Heart left ventricle (tissue), 13 donors: ENCODE measurements around the gene OASL.

Experiments used
- CTCF ChIP-seq, 12 donors: fragments of 200-600 bp; sonication (generic) in 4 of 12; IDR thresholded peaks; one replicate each; pipeline versions ENCODE4 v1.5.0 to v1.8.0; 2018 to 2022; ENCODE audit warnings: antibody characterized with exemption in 12 of 12, mild to moderate bottlenecking in 5 of 12
- POLR2A ChIP-seq, 2 donors: fragments of 450-650 bp; IDR thresholded peaks; one replicate each; pipeline ENCODE4 v1.6.1; 2017; ENCODE audit warnings: antibody characterized with exemption in 2 of 2, mild to moderate bottlenecking in 2 of 2, moderate library complexity in 2 of 2
- donor health status: ischemic (EF 13 %, LVEDD 7.1; RV severe dilation, severe dysfunction).
- donor health status: DM: no; HTN: yes; CAD: no.
- donor health status: DM: no; HTN: no; CAD: no.
- donor health status: ischemic (EF 25% LVEDD 6.9; RV normal size, moderate dysfunction).
- donor health status: ischemic (EF 25% LVEDD 5.7; RV mildly dilated, moderate dysfunction).
- donor health status: ischemic (EF 35%, LVEDD 5.7; RV mildly dilated, moderate dysfunction).
- donor health status: nonischemic (EF 11% LVEDD 7.7; RV severe dilation, severe dysfunction).
- donor health status: DM: yes; HTN: yes; CAD: no.
- donor health status: PGD.
- donor health status: ischemic (EF 29% LVEDD 5.4; RV normal size, mild dysfunction).
- donor health status: nonischemic (EF 23%, LVEDD 6.1; RV moderate dilation, normal function).

DNA sequence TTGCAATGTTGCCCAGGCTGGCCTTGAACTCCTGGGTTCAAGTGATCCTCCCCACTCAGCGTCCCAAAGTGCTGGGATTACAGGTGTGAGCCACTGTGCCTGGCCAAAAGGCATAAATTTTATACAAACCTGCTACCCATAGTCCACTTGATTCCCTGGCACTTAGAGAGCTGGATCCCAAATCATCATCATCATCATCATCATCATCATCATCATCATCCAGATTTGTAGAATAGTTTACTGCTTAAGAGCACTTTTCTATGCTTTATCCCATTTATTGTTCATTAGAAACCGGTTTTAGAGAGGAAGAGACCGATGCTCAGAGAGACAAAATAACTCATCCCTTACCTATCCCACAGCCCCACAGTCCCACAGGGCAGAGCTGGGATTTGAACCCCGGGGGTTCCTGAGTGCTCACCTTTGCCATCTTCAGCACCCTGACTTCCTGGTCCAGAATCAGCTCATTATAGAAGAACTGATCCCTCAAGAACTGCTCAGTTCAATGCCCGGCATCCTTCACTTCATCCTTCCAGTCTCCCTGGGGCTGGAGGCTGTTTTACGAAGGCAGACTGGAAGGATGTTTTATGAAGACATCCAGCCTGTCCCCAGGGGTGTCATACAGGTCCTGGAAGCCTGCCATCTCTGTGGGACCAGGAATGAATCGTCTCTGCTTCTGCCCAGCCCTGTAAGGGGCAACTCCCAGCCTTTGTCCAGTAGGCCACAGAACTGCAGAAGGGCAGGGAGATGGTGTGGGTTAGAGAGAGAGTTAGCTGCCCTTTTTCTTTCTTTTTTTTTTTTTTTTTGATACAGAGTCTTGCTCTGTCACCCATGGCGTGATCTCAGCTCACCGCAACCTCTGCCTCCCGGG, 20.2 kb upstream of the OASL start:
- TF ChIP-seq CTCF (IDR thresholded peaks at IDR 0.05), result no peak
- TF ChIP-seq POLR2A (IDR thresholded peaks at IDR 0.05), result no peak
